Colonic mucosa (tissue), 4 donors: ENCODE data around the gene LRRC25. TPM values are rescaled to one million over a fixed set of nuclear protein-coding genes. Genes with fewer than 3 reads are reported as not detected.

Source experiments
- DNase-seq: peaks from one replicate; pipeline ENCODE4 v3.0.0-alpha.2; 2020
- H3K27ac ChIP-seq: fragments of 200-600 bp; one replicate; pipeline ENCODE4 v1.8.0; 2021
- H3K27me3 ChIP-seq: fragments of 200-600 bp; one replicate; pipeline ENCODE4 v1.8.0; 2021
- H3K36me3 ChIP-seq: fragments of 200-600 bp; one replicate; pipeline ENCODE4 v1.8.0; 2021
- H3K4me1 ChIP-seq: fragments of 200-600 bp; one replicate; pipeline ENCODE4 v1.8.0; 2021; ENCODE audit warnings: mild to moderate bottlenecking
- H3K4me3 ChIP-seq: fragments of 200-600 bp; one replicate; pipeline ENCODE4 v1.8.0; 2021
- H3K9ac ChIP-seq, 2 donors: one replicate each; pipeline ENCODE4 v1.7.0; 2013; ENCODE audit warnings: control low read depth in 2 of 2, low read depth in 2 of 2, low read length in 2 of 2
- H3K9me3 ChIP-seq: fragments of 200-600 bp; one replicate; pipeline ENCODE4 v1.8.0; 2021
- intact Hi-C: fragments of 100-400 bp; cut with DNase I; formaldehyde crosslinking; loops from one replicate; pipeline ENCODE4 v1.14.1; 2022
- total RNA-seq, 2 donors: library from RNA; stranded (reverse); fragmentation: NEBNext Ultra II Directional in 1 of 2; extraction: Animal tissue kit (Norgen Biotek cat#: 25700) in 1 of 2; gene quantifications; one replicate each; pipeline ENCODE4 v1.2.1, GENCODE V29; 2021
- TF ChIP-seq, protein P1 (sequence below): fragments of 200-600 bp; IDR thresholded peaks from one replicate; pipeline ENCODE4 v1.8.0; 2022; ENCODE audit warnings: antibody characterized with exemption, mild to moderate bottlenecking
- donor health status: healthy.
- donor health status: DM: no; HTN: no; CAD: no.
- donor health status: DM: no; HTN: no; CAD: no.

Gene LRRC25
- total RNA-seq, 2 donors from 2014 or later = 1.4 to 3.9 TPM

DNA sequence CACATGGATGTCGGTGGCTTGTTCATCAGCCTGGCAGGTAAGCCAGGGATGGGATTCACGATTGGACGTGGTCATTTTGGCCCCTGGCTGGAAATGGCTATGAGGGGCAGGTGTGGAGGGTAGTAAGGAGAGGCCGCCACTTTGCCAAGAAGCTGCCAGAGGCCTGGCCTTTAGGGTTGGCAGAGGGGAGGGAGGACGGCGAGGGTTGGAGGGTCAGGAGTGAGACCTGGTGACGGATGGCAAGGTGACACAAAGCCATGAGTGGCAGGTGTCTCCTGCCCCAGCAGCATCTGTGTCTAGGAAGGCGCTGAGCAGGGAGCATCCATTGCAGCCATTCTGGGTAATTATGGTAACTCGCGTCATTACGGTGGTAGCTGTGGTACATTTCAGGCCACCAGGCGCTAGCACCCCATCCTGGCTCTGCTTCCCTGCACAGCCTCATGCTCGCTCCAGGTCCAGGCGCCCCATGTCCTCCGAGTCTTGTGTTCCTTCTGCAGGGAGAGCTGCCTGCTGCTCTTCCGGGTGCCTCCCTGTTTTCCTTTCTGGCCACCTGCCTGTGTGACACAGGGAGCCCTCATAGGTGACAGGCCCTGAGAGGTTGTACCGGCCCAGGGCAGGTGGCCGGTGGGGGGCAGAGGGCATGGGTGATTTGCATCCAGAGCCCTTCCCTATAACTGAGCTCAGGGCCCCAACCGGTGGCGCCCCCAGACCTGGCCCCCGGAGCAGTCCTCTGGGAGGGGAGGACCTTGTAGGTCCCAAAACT lies 26.0 kb upstream of the LRRC25 start:
- no peak overlapping the region for H3K27ac ChIP-seq
- TF ChIP-seq, protein P1, sequence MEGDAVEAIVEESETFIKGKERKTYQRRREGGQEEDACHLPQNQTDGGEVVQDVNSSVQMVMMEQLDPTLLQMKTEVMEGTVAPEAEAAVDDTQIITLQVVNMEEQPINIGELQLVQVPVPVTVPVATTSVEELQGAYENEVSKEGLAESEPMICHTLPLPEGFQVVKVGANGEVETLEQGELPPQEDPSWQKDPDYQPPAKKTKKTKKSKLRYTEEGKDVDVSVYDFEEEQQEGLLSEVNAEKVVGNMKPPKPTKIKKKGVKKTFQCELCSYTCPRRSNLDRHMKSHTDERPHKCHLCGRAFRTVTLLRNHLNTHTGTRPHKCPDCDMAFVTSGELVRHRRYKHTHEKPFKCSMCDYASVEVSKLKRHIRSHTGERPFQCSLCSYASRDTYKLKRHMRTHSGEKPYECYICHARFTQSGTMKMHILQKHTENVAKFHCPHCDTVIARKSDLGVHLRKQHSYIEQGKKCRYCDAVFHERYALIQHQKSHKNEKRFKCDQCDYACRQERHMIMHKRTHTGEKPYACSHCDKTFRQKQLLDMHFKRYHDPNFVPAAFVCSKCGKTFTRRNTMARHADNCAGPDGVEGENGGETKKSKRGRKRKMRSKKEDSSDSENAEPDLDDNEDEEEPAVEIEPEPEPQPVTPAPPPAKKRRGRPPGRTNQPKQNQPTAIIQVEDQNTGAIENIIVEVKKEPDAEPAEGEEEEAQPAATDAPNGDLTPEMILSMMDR = no peak
- intact Hi-C loops = no loop called here
- no peaks in the 10 kb centered on the region for H3K27me3 ChIP-seq
- H3K9me3 ChIP-seq = no peaks in the 10 kb centered on the region
- peak overlapping the region; percentile 21 to 24 for H3K9ac ChIP-seq
- H3K36me3 ChIP-seq = no peaks in the 10 kb centered on the region
- DNase-seq = no peak
- H3K4me3 ChIP-seq = no peak overlapping the region
- peaks cover 15% of the 10 kb centered on the region for H3K4me1 ChIP-seq

DNA sequence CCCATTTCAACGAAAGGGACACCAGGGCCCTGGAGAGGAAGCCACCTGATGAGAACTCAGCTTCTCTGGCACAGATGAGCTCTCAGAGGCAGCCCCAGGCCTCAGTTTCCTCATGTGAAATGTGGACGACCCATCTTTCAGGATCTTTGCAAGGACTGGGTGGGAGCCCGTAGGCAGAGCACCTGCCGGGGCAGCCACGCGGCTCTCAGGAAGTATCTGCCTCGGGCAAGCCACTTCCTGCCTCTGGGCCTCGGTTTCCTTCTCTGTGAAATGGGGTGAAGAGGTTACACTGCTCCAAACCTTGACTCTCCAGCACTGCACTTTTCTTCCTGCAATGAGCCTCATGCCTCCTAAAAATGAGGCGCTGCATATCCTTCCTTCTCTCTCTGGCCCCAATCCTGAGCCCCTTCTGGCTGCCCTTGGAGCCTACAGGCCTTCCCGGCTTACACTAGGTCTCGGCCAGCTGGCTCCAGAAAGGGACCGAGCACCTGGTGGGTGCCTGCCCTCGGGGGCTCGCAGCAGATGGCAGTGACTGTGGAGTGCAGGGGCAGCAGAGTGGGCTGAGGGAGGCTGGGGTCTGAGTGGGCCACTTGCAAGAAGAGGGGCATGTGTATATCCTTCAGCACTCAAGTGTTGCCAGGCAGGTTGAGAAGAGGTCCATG lies 25.2 kb upstream of the LRRC25 start:
- H3K4me1 ChIP-seq = peaks cover 23% of the 10 kb centered on the region
- no peaks in the 10 kb centered on the region for H3K36me3 ChIP-seq
- DNase-seq = no peak
- TF ChIP-seq, protein P1 = no peak
- intact Hi-C loops = no loop called here
- peak overlapping the region in 1 of 2 donors; percentile 19 for H3K9ac ChIP-seq
- H3K27ac ChIP-seq = no peak overlapping the region
- no peak overlapping the region for H3K4me3 ChIP-seq
- peaks cover 6% of the 10 kb centered on the region for H3K27me3 ChIP-seq
- no peaks in the 10 kb centered on the region for H3K9me3 ChIP-seq

DNA sequence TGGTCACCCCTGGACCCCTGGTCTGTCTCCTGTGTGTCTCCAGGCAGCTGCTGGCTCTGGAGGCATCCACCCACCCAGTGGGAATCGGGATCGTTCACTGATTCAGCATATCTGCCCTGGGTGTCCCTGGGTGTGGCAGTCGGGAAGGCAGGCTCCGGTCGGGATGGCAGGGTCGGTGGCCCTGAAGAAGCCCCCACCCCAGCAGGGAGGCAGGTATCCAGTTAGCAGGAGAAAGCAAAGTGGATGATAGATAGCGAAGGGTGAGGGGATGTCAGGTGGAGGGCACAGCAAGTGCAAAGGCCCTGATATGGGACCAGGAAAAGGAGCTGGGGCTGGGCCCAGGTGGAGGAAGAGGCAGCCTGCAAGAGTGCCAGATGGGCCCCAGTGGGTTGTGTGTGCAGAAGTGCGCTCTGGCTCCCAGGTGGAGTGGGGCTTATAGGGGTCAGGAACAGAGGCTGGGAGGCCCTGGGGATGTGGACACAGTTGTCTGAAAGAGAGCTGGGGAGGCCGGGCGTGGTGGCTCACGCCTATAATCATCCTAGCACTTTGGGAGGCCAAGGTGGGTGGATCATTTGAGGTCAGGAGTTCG lies 24.0 kb upstream of the LRRC25 start:
- no peaks in the 10 kb centered on the region for H3K36me3 ChIP-seq
- H3K4me3 ChIP-seq = no peak overlapping the region
- intact Hi-C loops = no loop called here
- H3K27me3 ChIP-seq = peaks cover 13% of the 10 kb centered on the region
- peaks cover 28% of the 10 kb centered on the region for H3K4me1 ChIP-seq
- H3K27ac ChIP-seq = no peak overlapping the region
- peak overlapping the region in 1 of 2 donors; percentile 57 for H3K9ac ChIP-seq
- no peak for DNase-seq
- H3K9me3 ChIP-seq = no peaks in the 10 kb centered on the region
- TF ChIP-seq, protein P1 = no peak

DNA sequence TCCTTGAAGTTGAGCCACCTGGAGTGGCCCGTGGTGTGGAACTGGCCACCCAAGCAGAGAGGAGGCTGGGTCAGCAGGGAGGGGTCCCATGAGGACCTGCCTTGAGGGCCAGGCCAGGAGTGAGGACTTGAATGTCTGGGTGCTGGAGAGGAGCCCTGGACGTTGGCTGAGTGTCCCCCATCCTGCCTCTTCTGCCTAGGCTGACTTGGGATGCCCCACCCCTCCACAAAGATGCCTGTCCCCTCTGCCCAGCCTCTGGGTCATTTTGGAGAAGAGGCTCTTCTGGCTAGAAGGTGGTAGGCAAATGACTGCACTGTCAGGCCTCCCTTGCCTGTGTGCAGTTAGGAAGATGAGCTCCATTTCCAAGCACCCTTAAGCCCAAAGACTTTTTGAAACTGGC lies 23.5 kb upstream of the LRRC25 start:
- intact Hi-C loops = no loop called here
- no peak for DNase-seq
- peak overlapping the region; percentile 79 for H3K27ac ChIP-seq
- TF ChIP-seq, protein P1 = no peak
- no peaks in the 10 kb centered on the region for H3K9me3 ChIP-seq
- H3K27me3 ChIP-seq = peaks cover 13% of the 10 kb centered on the region
- peak overlapping the region in 1 of 2 donors; percentile 24 for H3K9ac ChIP-seq
- H3K36me3 ChIP-seq = no peaks in the 10 kb centered on the region
- H3K4me3 ChIP-seq = peak overlapping the region; percentile 73
- peaks cover 28% of the 10 kb centered on the region for H3K4me1 ChIP-seq

DNA sequence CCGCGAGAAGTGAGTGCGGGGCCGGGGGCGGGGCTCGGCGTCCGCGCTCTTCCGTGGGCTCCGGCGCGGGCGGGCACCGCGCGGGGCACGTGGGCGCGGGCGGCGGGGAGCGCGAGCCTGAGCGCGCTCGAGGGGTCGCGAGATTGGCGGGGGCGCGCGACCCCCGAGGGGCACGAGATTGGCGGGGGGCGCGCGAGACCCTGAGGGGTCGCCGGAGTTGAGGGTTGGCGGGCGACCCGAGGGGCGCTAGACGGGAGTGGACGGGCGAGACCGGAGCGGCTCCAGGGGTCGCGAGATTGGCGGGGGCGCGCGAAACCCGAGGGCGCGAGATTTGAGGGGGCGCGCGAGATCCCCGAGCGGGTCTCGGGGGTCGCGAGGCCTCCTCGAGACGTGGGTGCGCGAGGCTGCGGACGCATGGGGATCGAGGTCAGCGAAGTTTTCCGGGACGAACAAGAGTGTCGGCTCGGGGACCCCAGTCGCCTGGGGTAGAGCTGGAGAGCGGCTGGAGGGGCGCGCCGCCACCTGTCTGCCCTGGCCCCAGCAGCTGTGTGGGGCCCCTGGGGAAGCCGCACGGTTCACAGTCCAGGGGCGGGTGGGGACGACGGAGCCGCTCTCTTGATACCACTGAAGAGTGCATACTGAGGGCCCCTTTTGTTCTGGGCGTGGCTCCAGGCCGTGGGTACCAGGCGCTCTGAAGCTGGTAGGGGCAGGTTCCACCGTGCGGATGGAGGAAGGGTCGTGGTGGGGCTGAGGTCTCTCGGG lies 22.5 kb upstream of the LRRC25 start:
- TF ChIP-seq, protein P1 = no peak
- intact Hi-C loops = loop anchor here (10.0 kb wide), 1 partner anchor 215 kb away; the partner anchor contains the start of gene RAB3A
- H3K9ac ChIP-seq = peak overlapping the region; percentile 63 to 88

More for the DNA sequence above, 22.5 kb upstream of the LRRC25 start:
- Histone ChIP-seq H3K9me3 (no peaks in the 10 kb centered on the region), H3K4me1 (peaks cover 28% of the 10 kb centered on the region), H3K27ac (peak overlapping the region; percentile 79), H3K4me3 (peak overlapping the region; percentile 73), H3K27me3 (peaks cover 13% of the 10 kb centered on the region), H3K36me3 (no peaks in the 10 kb centered on the region)
- DNase-seq = peak; percentile 74
